H9 (cell line): ENCODE results near the gene RTTN. TPM values are rescaled to one million over a fixed set of nuclear protein-coding genes. Genes with fewer than 3 reads are reported as not detected.
A peak's percentile ranks its signal among the peaks of the same experiment; 100 is the strongest.

ENCODE experiments used
- DNase-seq: peaks from one replicate; pipeline ENCODE4 v3.0.0-alpha.2; 2017
- H2AFZ ChIP-seq: one replicate; pipeline ENCODE4 v1.6.1; 2013; ENCODE audit warnings: mild to moderate bottlenecking, low read length, control low read depth, moderate library complexity
- H2AK5ac ChIP-seq: 2 replicates; pipeline ENCODE4 v1.6.1; 2013; ENCODE audit warnings: low read length, control low read depth, mixed read lengths; ENCODE audit not compliant: insufficient read length
- H2BK120ac ChIP-seq: one replicate; pipeline ENCODE4 v1.6.1; 2013; ENCODE audit warnings: low read depth, mild to moderate bottlenecking, low read length, control low read depth, inconsistent platforms; ENCODE audit not compliant: poor library complexity, severe bottlenecking
- H2BK12ac ChIP-seq: 2 replicates; pipeline ENCODE4 v1.6.1; 2013; ENCODE audit warnings: low read length, control low read depth, mixed read lengths, low read depth; ENCODE audit not compliant: insufficient read length
- H2BK15ac ChIP-seq: 2 replicates; pipeline ENCODE4 v1.6.1; 2013; ENCODE audit warnings: low read depth, low read length, control low read depth
- H2BK20ac ChIP-seq: one replicate; pipeline ENCODE4 v1.6.1; 2013; ENCODE audit warnings: low read depth, mild to moderate bottlenecking, low read length, control low read depth, inconsistent platforms; ENCODE audit not compliant: poor library complexity, severe bottlenecking
- H2BK5ac ChIP-seq: 2 replicates; pipeline ENCODE4 v1.6.1; 2013; ENCODE audit warnings: low read length, control low read depth, mixed read lengths; ENCODE audit not compliant: insufficient read length
- H3K14ac ChIP-seq: 2 replicates; pipeline ENCODE4 v1.6.1; 2013; ENCODE audit warnings: low read length, control low read depth; ENCODE audit not compliant: insufficient read depth
- H3K18ac ChIP-seq: 2 replicates; pipeline ENCODE4 v1.6.1; 2013; ENCODE audit warnings: low read depth, mild to moderate bottlenecking, mixed read lengths, low read length, control low read depth; ENCODE audit not compliant: insufficient read length
- H3K23ac ChIP-seq: 2 replicates; pipeline ENCODE4 v1.6.1; 2013; ENCODE audit warnings: low read length, control low read depth, mixed read lengths, low read depth; ENCODE audit not compliant: insufficient read length
- H3K23me2 ChIP-seq: 2 replicates; pipeline ENCODE4 v1.6.1; 2013; ENCODE audit warnings: low read depth, mild to moderate bottlenecking, mixed read lengths, low read length, control low read depth; ENCODE audit not compliant: insufficient read length, poor library complexity, severe bottlenecking
- H3K27ac ChIP-seq: 2 replicates; pipeline ENCODE4 v1.5.1; 2013; ENCODE audit warnings: low read length, control low read depth, mixed read lengths, low read depth; ENCODE audit not compliant: insufficient read length
- H3K27me3 ChIP-seq: 2 replicates; pipeline ENCODE4 v1.6.1; 2013; ENCODE audit warnings: low read length, control low read depth, inconsistent platforms; ENCODE audit not compliant: insufficient read depth
- H3K4ac ChIP-seq: 2 replicates; pipeline ENCODE4 v1.6.1; 2013; ENCODE audit warnings: low read depth, mild to moderate bottlenecking, control low read depth, inconsistent platforms, low read length, moderate library complexity
- H3K4me1 ChIP-seq: 2 replicates; pipeline ENCODE4 v1.6.1; 2013; ENCODE audit warnings: low read length, control low read depth, inconsistent platforms; ENCODE audit not compliant: insufficient read depth
- H3K4me2 ChIP-seq: 2 replicates; pipeline ENCODE4 v1.6.1; 2013; ENCODE audit warnings: low read length, control low read depth, mixed read lengths; ENCODE audit not compliant: insufficient read length, insufficient read depth
- H3K56ac ChIP-seq: 2 replicates; pipeline ENCODE4 v1.6.1; 2013; ENCODE audit warnings: low read depth, mild to moderate bottlenecking, mixed read lengths, low read length, control low read depth; ENCODE audit not compliant: insufficient read length
- H3K79me1 ChIP-seq: 2 replicates; pipeline ENCODE4 v1.6.1; 2013; ENCODE audit warnings: low read depth, mild to moderate bottlenecking, moderate library complexity, low read length, control low read depth, inconsistent platforms; ENCODE audit not compliant: insufficient read depth, poor library complexity, severe bottlenecking
- H3K79me2 ChIP-seq: 2 replicates; pipeline ENCODE4 v1.6.1; 2013; ENCODE audit warnings: low read length, control low read depth, inconsistent platforms; ENCODE audit not compliant: insufficient read depth
- H3K9ac ChIP-seq: 2 replicates; pipeline ENCODE4 v1.6.1; 2013; ENCODE audit warnings: low read length, control low read depth, mixed read lengths; ENCODE audit not compliant: insufficient read length; ENCODE audit errors: extremely low read depth
- H3K9me3 ChIP-seq: one replicate; pipeline ENCODE4 v1.6.1; 2013; ENCODE audit warnings: low read depth, low read length, inconsistent platforms; ENCODE audit not compliant: control insufficient read depth
- H3T11ph ChIP-seq: one replicate; pipeline ENCODE4 v1.6.1; 2013; ENCODE audit warnings: mild to moderate bottlenecking, low read length, control low read depth, inconsistent platforms
- H4K20me1 ChIP-seq: one replicate; pipeline ENCODE4 v1.6.1; 2013; ENCODE audit not compliant: control insufficient read depth, insufficient read length, insufficient read depth
- H4K5ac ChIP-seq: 2 replicates; pipeline ENCODE4 v1.6.1; 2013; ENCODE audit warnings: low read depth, mild to moderate bottlenecking, mixed read lengths, low read length, control low read depth; ENCODE audit not compliant: insufficient read length
- H4K8ac ChIP-seq: replicated peaks from 2 replicates; pipeline ENCODE4 v1.6.1; 2013; ENCODE audit warnings: low read length, control low read depth, mixed read lengths, low read depth; ENCODE audit not compliant: insufficient read length
- H4K91ac ChIP-seq: 2 replicates; pipeline ENCODE4 v1.6.1; 2013; ENCODE audit warnings: low read depth, mild to moderate bottlenecking, moderate library complexity, mixed read lengths, low read length, control low read depth; ENCODE audit not compliant: insufficient read length
- H3K27ac Mint-ChIP-seq, 3 experiments: 2 replicates in 2 of 3; 3 replicates in 1 of 3; pipeline ENCODE4 v1.8.0; 2020 to 2021; ENCODE audit warnings: mixed read lengths in 3 of 3, mild to moderate bottlenecking in 1 of 3, moderate library complexity in 1 of 3
- H3K27me3 Mint-ChIP-seq: 2 replicates; pipeline ENCODE4 v1.8.0; 2021; ENCODE audit warnings: low read depth, mild to moderate bottlenecking, moderate library complexity, mixed read lengths
- H3K36me3 Mint-ChIP-seq, 3 experiments: 2 replicates in 2 of 3; 3 replicates in 1 of 3; pipeline ENCODE4 v1.8.0; 2020 to 2021; ENCODE audit warnings: low read depth in 3 of 3, mixed read lengths in 3 of 3; ENCODE audit not compliant: insufficient read depth in 1 of 3
- H3K4me1 Mint-ChIP-seq, 2 experiments: 2 replicates each; pipeline ENCODE4 v1.8.0; 2020; ENCODE audit warnings: mixed read lengths in 2 of 2
- H3K4me3 Mint-ChIP-seq, 2 experiments: 2 replicates in 1 of 2; 3 replicates in 1 of 2; pipeline ENCODE4 v1.8.0; 2020 to 2021; ENCODE audit warnings: mild to moderate bottlenecking in 2 of 2, mixed read lengths in 2 of 2, moderate library complexity in 1 of 2
- H3K9me3 Mint-ChIP-seq, 2 experiments: 2 replicates in 1 of 2; 3 replicates in 1 of 2; pipeline ENCODE4 v1.8.0; 2020; ENCODE audit warnings: mild to moderate bottlenecking in 2 of 2, mixed read lengths in 2 of 2, moderate library complexity in 1 of 2
- WGBS: extraction: QIAGEN DNeasy Blood & Tissue Kit; methylation state at CpG from one replicate; pipeline ENCODE4 v1.1.7; 2013; ENCODE audit warnings: missing lambda C conversion rate, low lambda C conversion rate, mixed read lengths; ENCODE audit not compliant: insufficient read length; ENCODE audit errors: extremely low coverage; 5-methylcytosine and 5-hydroxymethylcytosine counted together
- total RNA-seq: library from RNA; stranded (reverse); gene quantifications from 2 replicates; pipeline ENCODE4 v1.2.1, GENCODE V29; 2021
- TF ChIP-seq, protein P1 (sequence below): fragments of 200-600 bp; sonication (generic); conservative IDR thresholded peaks from 3 replicates; pipeline ENCODE4 v1.8.0; 2021; ENCODE audit warnings: antibody characterized with exemption, mild to moderate bottlenecking

RTTN gene
- total RNA-seq, 1 experiment from 2014 or later: 17.6 TPM

DNA sequence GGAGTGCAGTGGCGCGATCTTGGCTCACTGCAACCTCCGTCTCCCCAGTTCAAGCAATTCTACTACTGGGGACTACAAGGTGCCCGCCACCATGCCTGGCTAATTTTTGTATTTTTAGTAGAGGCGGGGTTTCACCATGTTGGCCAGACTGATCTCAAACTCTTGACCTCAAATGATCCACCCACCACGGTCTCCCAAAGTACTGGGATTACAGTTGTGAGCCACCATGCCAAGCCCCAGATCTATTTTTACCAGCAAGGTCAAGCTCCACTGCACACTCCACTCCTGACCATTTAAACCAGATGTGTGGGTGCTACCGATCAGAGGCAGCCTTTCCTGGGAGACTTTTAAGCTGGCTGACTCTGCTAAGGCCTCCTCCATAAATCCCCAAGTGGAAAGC, 190.4 kb downstream of the RTTN start:
- Histone ChIP-seq H3K23ac (no peak overlapping the region), H2BK120ac (no peak overlapping the region), H4K8ac (no peak overlapping the region), H3K4me2 (no peak overlapping the region), H3K4ac (no peak overlapping the region), H3K9me3 (no peaks in the 10 kb centered on the region), H3K27ac (no peak overlapping the region), H4K5ac (no peak overlapping the region), H2BK5ac (no peak overlapping the region), H3K79me2 (no peaks in the 10 kb centered on the region), H3K18ac (no peak overlapping the region), H2AK5ac (no peak overlapping the region), H3K4me1 (no peaks in the 10 kb centered on the region), H3K79me1 (no peaks in the 10 kb centered on the region), H3K56ac (no peak overlapping the region), H4K91ac (no peak overlapping the region), H2BK20ac (no peak overlapping the region), H2BK15ac (no peak overlapping the region), H2AFZ (no peak overlapping the region), H3T11ph (no peak overlapping the region), H3K9ac (no peak overlapping the region), H3K14ac (no peak overlapping the region), H3K23me2 (no peaks in the 10 kb centered on the region), H3K27me3 (no peaks in the 10 kb centered on the region), H2BK12ac (no peak overlapping the region), H4K20me1 (no peaks in the 10 kb centered on the region)
- TF ChIP-seq, protein P1, sequence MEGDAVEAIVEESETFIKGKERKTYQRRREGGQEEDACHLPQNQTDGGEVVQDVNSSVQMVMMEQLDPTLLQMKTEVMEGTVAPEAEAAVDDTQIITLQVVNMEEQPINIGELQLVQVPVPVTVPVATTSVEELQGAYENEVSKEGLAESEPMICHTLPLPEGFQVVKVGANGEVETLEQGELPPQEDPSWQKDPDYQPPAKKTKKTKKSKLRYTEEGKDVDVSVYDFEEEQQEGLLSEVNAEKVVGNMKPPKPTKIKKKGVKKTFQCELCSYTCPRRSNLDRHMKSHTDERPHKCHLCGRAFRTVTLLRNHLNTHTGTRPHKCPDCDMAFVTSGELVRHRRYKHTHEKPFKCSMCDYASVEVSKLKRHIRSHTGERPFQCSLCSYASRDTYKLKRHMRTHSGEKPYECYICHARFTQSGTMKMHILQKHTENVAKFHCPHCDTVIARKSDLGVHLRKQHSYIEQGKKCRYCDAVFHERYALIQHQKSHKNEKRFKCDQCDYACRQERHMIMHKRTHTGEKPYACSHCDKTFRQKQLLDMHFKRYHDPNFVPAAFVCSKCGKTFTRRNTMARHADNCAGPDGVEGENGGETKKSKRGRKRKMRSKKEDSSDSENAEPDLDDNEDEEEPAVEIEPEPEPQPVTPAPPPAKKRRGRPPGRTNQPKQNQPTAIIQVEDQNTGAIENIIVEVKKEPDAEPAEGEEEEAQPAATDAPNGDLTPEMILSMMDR: no peak
- H3K27me3 Mint-ChIP-seq: no peaks in the 10 kb centered on the region
- DNase-seq: no peak
- peak overlapping the region; percentile 21 to 64 (median 42); a peak in 2 of 7 replicates for H3K27ac Mint-ChIP-seq
- peaks cover 5 to 18% (median 6%) of the 10 kb centered on the region in 3 experiments; a peak in 6 of 7 replicates for H3K36me3 Mint-ChIP-seq
- H3K9me3 Mint-ChIP-seq: peaks cover 3 to 4% of the 10 kb centered on the region in 2 experiments; a peak in 3 of 5 replicates
- no peak overlapping the region for H3K4me3 Mint-ChIP-seq
- WGBS: no CpG with 5 or more reads among the region's 7 CpGs
- H3K4me1 Mint-ChIP-seq: peaks cover 6 to 7% of the 10 kb centered on the region in 2 experiments
